Neuron (in vitro differentiated cells): ENCODE data around the gene IBTK.
"Not testable (repeated sequence)": the region's sequence is repeated elsewhere in the genome, so short reads cannot be mapped to it uniquely, and the experiment has no call there.

Experiments
- H2AFZ ChIP-seq: one replicate; pipeline ENCODE4 v1.6.1; 2013; ENCODE audit warnings: low read depth, mild to moderate bottlenecking, inconsistent platforms, low read length, moderate library complexity
- H3K27me3 ChIP-seq: one replicate; pipeline ENCODE4 v1.6.1; 2013; ENCODE audit warnings: low read length; ENCODE audit not compliant: insufficient read depth
- H3K36me3 ChIP-seq: one replicate; pipeline ENCODE4 v1.6.1; 2013; ENCODE audit warnings: low read length; ENCODE audit not compliant: insufficient read depth
- H3K4me1 ChIP-seq: one replicate; pipeline ENCODE4 v1.6.1; 2013; ENCODE audit warnings: low read length; ENCODE audit not compliant: insufficient read depth
- H3K4me3 ChIP-seq: 2 replicates; pipeline ENCODE4 v1.5.1; 2013; ENCODE audit warnings: mild to moderate bottlenecking, low read length, moderate library complexity
- H3K9me3 ChIP-seq: one replicate; pipeline ENCODE4 v1.6.1; 2013; ENCODE audit warnings: low read length

The IBTK gene

GRCh38 chr6:82144852-82145340 lies 102.6 kb downstream of the IBTK start:
- Histone ChIP-seq H3K4me3 (peak overlapping the region; percentile 7), H3K4me1 (peaks cover 18% of the 10 kb centered on the region), H3K27me3 (no peaks in the 10 kb centered on the region), H3K9me3 (no peaks in the 10 kb centered on the region), H2AFZ (peak overlapping the region; percentile 6), H3K36me3 (no peaks in the 10 kb centered on the region)

DNA sequence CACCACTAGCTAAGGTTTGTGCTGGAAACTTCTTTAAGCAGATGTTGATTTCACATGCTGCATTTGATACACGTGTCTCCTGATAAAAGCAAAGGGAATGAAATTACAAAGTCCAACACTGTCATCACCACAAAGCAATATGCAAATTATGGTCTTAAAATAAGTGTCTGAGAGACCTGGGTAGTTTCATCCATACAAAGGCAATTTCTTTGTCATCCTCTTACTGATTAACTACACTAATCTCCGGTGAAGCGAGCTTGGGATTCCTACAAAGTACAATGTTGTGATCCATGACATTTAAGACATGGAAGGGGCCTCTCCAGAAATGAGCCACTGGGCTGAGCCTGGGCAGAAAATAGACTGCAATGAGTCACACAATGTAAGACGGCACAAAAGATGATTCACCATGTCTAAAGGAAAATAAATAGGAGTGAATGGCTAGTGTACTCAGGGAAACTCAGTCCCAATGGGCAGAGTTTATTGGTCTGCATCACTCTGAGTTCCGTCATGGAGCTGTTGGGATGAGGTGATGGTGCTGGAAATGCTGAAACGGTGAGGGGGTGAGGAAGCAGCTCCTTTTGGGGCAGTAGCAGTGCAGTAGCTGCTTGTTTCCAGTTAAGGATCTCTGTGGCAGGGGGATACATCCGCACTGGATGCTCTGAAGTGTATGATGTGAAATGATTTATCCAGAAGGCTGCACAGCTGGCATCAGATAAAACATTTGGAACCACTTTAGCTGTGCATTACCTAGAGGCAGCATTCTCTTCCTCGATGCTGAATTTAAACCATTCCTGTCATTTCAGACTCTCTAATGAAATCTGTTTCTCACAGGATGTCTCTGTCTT lies 103.3 kb downstream of the IBTK start:
- Histone ChIP-seq H3K4me3 (peak overlapping the region; percentile 7), H3K9me3 (no peaks in the 10 kb centered on the region), H3K27me3 (no peaks in the 10 kb centered on the region), H3K36me3 (no peaks in the 10 kb centered on the region), H3K4me1 (peaks cover 18% of the 10 kb centered on the region), H2AFZ (peak overlapping the region; percentile 6)

DNA sequence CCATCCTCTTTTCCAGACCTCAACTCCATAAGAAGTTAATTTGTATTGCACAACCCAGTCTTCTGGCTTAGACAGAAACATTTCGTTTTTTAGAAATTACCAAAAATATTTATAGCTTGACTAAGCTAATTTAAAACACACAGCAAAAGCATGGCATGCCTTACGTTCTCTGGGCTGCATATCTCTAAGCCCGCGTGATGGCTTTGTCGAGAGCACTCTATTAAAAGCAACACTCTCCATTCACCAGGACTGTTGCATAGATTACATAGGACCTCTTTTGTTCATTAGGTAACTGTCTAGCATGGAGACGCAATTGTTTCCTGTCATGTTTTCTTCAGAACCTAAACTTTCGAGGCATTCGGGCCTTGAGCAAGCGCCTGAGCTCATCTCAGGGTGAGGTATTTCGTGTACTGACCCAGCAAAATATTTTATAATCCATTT lies 104.5 kb downstream of the IBTK start:
- Histone ChIP-seq H3K36me3 (no peaks in the 10 kb centered on the region), H2AFZ (no peak overlapping the region), H3K4me1 (peaks cover 18% of the 10 kb centered on the region), H3K4me3 (no peak overlapping the region), H3K27me3 (no peaks in the 10 kb centered on the region), H3K9me3 (no peaks in the 10 kb centered on the region)

DNA sequence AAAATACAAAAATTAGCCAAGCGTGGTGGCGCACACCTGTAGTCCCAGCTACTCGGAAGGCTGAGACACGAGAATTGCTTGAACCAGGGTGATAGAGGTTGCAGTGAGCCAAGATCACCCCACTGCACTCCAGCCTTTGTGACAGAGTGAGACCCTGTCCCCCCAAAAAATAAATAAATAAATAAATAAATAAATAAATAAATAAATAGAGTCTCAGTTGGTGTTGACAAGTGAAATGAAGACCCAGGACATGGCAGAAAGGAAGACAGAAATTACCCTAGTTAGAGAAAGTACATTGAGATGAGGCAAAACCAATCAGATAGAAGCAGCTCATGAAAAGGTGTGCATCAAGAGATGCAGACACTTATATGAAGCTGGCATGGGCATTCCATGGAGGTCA lies 105.0 kb downstream of the IBTK start:
- Histone ChIP-seq H3K4me3 (no peak overlapping the region), H3K4me1 (peaks cover 18% of the 10 kb centered on the region), H3K36me3 (no peaks in the 10 kb centered on the region), H3K27me3 (no peaks in the 10 kb centered on the region), H3K9me3 (no peaks in the 10 kb centered on the region), H2AFZ (no peak overlapping the region)

DNA sequence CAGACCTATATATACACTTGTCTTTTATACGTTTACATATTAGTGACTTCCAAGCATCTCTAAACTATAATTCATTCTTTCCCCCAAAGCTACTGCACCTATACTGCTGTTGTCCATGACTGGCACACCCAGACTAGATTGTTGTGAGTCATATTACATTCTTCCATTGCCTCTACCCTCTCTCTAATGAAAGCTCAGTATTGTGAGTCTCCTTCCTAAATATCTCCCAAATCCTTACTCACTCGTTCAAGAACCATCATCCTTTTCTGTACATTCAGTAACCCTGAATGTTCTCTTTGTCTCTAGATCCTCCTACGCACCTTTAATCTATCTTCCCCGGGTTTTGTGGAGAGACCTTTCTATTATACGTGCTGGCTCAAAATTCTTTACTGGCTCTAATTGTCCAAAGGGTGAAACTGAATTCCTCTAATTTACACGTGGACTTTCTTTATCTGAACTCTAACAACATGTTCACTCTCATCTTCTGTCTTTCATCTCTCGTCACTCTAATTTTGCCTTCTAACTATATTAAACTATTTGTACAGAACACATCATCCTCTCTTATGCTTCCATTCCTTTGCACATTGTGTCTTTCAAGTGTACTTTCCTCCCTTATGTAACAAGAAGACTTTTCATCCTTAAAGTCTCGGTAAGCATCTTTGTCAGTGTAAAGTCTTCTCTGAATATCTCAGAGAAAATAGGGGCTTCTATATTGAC lies 109.3 kb downstream of the IBTK start:
- Histone ChIP-seq H2AFZ (no peak overlapping the region), H3K9me3 (no peaks in the 10 kb centered on the region), H3K27me3 (no peaks in the 10 kb centered on the region), H3K4me3 (no peak overlapping the region), H3K4me1 (peaks cover 1% of the 10 kb centered on the region), H3K36me3 (no peaks in the 10 kb centered on the region)

DNA sequence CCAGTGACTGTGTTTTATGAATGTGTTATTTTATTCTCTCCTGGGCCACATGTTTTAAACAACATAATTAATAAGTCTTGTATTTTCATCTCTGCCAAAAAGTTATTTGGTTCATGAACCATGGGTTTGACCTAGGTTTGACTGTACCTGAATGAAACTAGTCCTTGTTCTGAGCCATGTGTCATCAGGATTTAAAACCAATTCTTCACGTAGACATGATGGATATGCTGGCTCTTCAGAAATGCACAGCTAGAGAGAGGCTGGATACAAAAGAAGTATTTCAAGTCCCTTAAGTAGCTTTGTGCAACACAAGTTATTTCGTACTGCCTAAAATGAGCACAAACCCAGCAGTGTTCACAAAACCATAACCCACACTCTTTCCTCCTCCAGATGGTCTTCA lies 116.1 kb downstream of the IBTK start:
- Histone ChIP-seq H3K4me1 (no peaks in the 10 kb centered on the region), H3K9me3 (no peaks in the 10 kb centered on the region), H3K36me3 (no peaks in the 10 kb centered on the region), H2AFZ (no peak overlapping the region), H3K4me3 (no peak overlapping the region), H3K27me3 (no peaks in the 10 kb centered on the region)

DNA sequence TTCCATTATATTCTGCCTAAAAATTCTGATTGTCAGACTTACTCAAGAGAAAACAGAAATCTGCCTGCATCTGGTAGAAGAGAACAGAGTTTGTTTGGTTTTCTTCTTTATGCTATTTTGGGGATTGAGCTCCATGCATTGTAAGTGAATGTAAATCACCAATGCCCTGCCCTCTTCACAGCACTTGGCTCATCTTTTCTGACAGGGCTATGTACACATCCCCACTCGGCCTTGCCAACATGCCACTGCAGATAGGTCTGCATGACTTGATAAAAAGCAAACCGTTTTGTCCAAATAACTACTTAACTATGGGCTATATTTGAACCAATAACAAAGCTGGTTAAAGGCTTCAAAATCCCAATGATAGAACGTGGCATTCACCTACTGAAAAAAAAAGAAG lies 117.7 kb downstream of the IBTK start:
- no peaks in the 10 kb centered on the region for H3K27me3 ChIP-seq

GRCh38 chr6:82128973-82129372 lies 118.6 kb downstream of the IBTK start:
- not testable (repeated sequence) for H3K9me3 ChIP-seq, H3K4me1 ChIP-seq, H3K4me3 ChIP-seq, H3K36me3 ChIP-seq, H2AFZ ChIP-seq, H3K27me3 ChIP-seq

More for the DNA sequence above, 117.7 kb downstream of the IBTK start:
- no peak overlapping the region for H3K4me3 ChIP-seq
- no peaks in the 10 kb centered on the region for H3K9me3 ChIP-seq
- no peaks in the 10 kb centered on the region for H3K36me3 ChIP-seq
- H3K4me1 ChIP-seq = no peaks in the 10 kb centered on the region
- no peak overlapping the region for H2AFZ ChIP-seq

GRCh38 chr6:82123632-82124031 lies 123.9 kb downstream of the IBTK start:
- Histone ChIP-seq H3K4me3 (no peak overlapping the region), H3K9me3 (no peaks in the 10 kb centered on the region), H3K4me1 (no peaks in the 10 kb centered on the region), H2AFZ (no peak overlapping the region), H3K27me3 (no peaks in the 10 kb centered on the region), H3K36me3 (no peaks in the 10 kb centered on the region)
